MG63 (cell line): ENCODE results near the gene DMD. TPM values are rescaled to one million over a fixed set of nuclear protein-coding genes. Genes with fewer than 3 reads are reported as not detected.

Source experiments
- DNase-seq: peaks from one replicate; pipeline ENCODE4 v3.0.0-alpha.2; 2020
- H3K27me3 ChIP-seq: fragments of 250-450 bp; sonication (Bioruptor Pico); 2 replicates; pipeline ENCODE4 v1.5.1; 2020; ENCODE audit warnings: mild to moderate bottlenecking, moderate library complexity
- H3K36me3 ChIP-seq: fragments of 250-450 bp; sonication (Bioruptor Pico); 2 replicates; pipeline ENCODE4 v1.5.1; 2020; ENCODE audit warnings: mild to moderate bottlenecking, moderate library complexity
- H3K4me3 ChIP-seq: fragments of 250-450 bp; sonication (Bioruptor Pico); 2 replicates; pipeline ENCODE4 v1.5.1; 2020; ENCODE audit warnings: mild to moderate bottlenecking, moderate library complexity
- H3K9me3 ChIP-seq: fragments of 250-450 bp; sonication (Bioruptor Pico); 2 replicates; pipeline ENCODE4 v1.5.1; 2020; ENCODE audit warnings: mild to moderate bottlenecking, moderate library complexity
- total RNA-seq: library from RNA; depleted of rRNA; stranded (reverse); fragments of >200 nt; shearing (Covaris generic); gene quantifications from 2 replicates; pipeline ENCODE4 v1.2.3, GENCODE V29; 2014; ENCODE audit warnings: low replicate concordance

Gene DMD
- total RNA-seq, 1 experiment from 2014 or later: 11.5 TPM

DNA sequence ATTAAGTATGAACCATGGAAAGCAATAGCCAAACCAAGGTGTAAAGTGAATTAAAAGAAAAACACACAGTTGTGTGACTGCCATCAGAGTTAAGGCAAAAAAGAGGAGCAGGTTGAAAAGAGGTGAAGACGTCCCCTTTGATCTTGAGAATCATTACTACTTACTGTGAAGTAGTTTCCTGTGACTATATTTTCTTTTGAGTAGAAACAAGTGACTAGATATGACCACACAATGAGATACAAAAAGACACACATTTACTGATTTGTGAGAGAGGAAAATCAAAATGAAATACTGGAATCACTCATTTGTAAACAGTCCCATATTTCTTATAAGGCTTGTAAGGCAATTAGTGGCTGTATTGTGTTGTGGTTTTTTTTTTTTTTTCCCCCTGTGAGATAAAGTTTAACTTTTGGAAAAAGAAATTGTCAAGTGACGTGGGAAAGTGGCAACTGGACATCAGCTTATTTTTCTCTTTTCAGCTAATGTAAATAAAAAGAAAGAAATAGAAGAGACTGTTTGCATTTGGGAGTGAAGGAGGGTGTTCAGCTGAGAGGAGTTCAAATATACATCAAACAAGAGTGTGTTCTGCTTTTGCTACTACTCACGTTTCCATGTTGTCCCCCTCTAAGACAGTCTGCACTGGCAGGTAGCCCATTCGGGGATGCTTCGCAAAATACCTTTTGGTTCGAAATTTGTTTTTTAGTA, 2033.1 kb downstream of the DMD start:
- Histone ChIP-seq H3K27me3 (no peaks in the 10 kb centered on the region), H3K4me3 (no peak overlapping the region), H3K36me3 (no peaks in the 10 kb centered on the region), H3K9me3 (no peaks in the 10 kb centered on the region)
- no peak for DNase-seq

- DNase-seq: no peak
- no peak overlapping the region for H3K4me3 ChIP-seq
- no peaks in the 10 kb centered on the region for H3K9me3 ChIP-seq
- H3K27me3 ChIP-seq: no peaks in the 10 kb centered on the region
- H3K36me3 ChIP-seq: no peaks in the 10 kb centered on the region
These were observed 2040.6 kb downstream of the DMD start for GRCh38 chrX:31170792-31171191.

GRCh38 chrX:31168551-31168950, 2042.8 kb downstream of the DMD start:
- H3K9me3 ChIP-seq: no peaks in the 10 kb centered on the region
- H3K27me3 ChIP-seq: no peaks in the 10 kb centered on the region
- no peak for DNase-seq
- no peaks in the 10 kb centered on the region for H3K36me3 ChIP-seq
- H3K4me3 ChIP-seq: no peak overlapping the region

DNA sequence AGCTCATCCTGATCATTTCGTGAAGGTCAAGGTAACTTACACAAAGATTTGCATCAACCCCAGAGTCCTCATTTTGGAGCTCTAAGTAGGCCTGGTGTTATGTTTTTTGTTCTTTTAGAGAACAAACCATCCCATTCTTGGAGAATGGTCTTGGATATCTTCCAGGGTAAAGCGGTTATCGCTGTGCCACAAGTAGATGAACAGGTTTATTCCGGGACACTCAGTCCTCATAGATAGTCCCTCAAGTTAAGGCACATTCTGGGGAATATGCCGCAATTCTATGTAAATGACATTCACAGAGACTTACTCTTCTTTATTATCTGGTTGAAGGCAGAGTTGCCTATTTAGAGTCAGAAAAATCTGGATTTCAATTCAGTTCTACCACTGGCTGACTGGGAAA, 2044.5 kb downstream of the DMD start:
- DNase-seq: no peak
- Histone ChIP-seq H3K4me3 (no peak overlapping the region), H3K27me3 (no peaks in the 10 kb centered on the region), H3K9me3 (no peaks in the 10 kb centered on the region), H3K36me3 (no peaks in the 10 kb centered on the region)

- no peaks in the 10 kb centered on the region for H3K36me3 ChIP-seq
- no peak for DNase-seq
These were observed 2044.9 kb downstream of the DMD start for GRCh38 chrX:31166416-31166815.

DNA sequence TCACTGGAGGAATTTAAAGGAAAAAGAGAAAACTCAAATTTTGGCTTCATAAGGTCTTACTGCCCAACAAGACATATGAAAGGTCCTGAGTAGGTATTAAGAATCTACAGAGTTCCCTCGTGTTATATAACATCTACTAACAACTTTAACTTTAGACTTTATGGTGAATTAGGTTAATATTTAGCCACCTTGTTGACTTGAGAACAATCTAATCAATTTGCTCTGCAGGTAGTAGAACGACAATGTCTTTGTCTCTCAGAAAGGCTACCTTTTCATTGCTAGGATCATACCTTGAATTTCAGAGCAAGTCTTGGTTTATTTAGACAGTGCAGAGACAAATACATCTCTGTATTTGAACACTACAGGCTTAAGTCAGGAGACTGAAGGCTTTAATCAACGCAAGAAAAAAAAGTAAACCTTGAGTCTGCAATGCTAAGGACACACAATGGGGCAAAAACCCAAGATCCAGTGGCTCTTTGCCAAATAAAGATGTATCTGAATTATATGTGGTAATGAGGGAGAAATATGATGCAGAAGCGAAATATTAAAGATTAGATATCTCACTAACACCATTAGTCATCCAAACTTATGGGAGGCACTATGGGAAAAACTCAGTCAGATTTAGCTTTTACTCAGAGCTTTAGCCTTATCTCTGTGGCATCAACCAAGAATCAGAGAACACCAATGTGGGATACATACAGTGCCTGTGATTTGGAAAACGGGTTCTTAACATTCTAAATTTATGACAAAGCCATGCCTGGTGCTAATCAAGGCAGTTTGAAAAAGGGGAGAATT, 2045.9 kb downstream of the DMD start:
- no peak overlapping the region for H3K4me3 ChIP-seq
- H3K9me3 ChIP-seq: no peaks in the 10 kb centered on the region
- DNase-seq: no peak
- no peaks in the 10 kb centered on the region for H3K36me3 ChIP-seq
- no peaks in the 10 kb centered on the region for H3K27me3 ChIP-seq

More at GRCh38 chrX:31166416-31166815, 2044.9 kb downstream of the DMD start:
- Histone ChIP-seq H3K27me3 (no peaks in the 10 kb centered on the region), H3K9me3 (no peaks in the 10 kb centered on the region), H3K4me3 (no peak overlapping the region)

DNA sequence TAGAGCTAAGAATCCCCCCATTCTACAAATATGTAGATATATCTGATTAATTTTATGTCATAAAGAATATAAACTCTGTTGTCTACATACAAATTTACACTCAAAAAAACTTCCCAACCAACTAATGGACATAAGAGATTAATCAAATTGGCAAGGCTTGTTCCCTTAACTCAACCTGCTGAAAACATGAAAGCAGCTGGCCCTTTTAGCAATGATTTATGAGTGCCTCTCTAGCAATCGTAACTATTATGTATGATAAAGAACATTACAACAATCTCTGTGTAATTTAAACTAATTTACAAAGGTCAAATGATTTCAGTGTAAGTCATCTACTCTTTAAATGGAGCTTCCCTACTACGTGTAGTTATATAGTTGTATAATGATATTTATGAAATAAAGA, 2056.4 kb downstream of the DMD start:
- H3K9me3 ChIP-seq: no peaks in the 10 kb centered on the region
- no peaks in the 10 kb centered on the region for H3K27me3 ChIP-seq
- DNase-seq: no peak
- no peak overlapping the region for H3K4me3 ChIP-seq
- H3K36me3 ChIP-seq: no peaks in the 10 kb centered on the region

GRCh38 chrX:31153475-31154047, 2057.8 kb downstream of the DMD start:
- no peak for DNase-seq
- Histone ChIP-seq H3K9me3 (no peaks in the 10 kb centered on the region), H3K36me3 (no peaks in the 10 kb centered on the region)

DNA sequence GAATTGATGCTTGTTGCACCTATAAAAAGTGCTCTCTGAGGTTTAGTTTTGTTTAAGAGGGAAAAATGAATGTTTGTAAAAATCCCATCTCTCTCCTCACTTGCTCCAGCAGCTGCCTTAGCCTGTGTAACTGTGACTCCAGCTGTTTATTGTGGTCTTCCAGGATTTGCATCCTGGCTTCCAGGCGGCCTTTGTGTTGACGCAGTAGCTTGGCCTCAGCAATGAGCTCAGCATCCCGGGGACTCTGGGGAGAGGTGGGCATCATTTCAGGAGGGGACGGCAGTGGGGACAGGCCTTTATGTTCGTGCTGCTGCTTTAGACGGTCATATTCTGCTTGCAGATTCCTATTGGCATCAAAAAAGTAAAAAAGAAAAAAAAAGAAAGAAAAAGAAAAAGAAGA, 2064.2 kb downstream of the DMD start:
- DNase-seq: no peak
- no peak overlapping the region for H3K4me3 ChIP-seq

More at GRCh38 chrX:31153475-31154047, 2057.8 kb downstream of the DMD start:
- Histone ChIP-seq H3K4me3 (no peak overlapping the region), H3K27me3 (no peaks in the 10 kb centered on the region)

DNA sequence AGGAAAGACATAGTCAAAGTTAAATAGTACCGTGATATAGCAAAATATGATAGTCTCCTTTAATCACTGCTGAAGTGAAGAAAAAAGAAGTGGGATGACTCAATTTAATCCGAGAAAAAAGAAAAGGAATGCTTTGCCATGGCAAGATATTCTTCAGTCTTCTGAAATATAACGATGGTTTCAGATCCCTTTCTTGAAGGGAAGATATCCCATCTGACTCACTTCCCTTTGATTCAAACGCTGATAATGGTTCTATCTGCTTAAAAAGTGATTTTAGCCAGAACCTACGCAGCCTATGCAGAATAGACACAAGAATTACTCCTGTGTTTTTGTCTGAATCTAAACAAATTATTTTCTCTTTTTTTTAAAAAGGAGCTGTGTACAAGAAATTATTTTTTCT, 2071.4 kb downstream of the DMD start:
- no peaks in the 10 kb centered on the region for H3K9me3 ChIP-seq

More for the DNA sequence above, 2064.2 kb downstream of the DMD start:
- no peaks in the 10 kb centered on the region for H3K36me3 ChIP-seq
- no peaks in the 10 kb centered on the region for H3K9me3 ChIP-seq
- H3K27me3 ChIP-seq: no peaks in the 10 kb centered on the region

DNA sequence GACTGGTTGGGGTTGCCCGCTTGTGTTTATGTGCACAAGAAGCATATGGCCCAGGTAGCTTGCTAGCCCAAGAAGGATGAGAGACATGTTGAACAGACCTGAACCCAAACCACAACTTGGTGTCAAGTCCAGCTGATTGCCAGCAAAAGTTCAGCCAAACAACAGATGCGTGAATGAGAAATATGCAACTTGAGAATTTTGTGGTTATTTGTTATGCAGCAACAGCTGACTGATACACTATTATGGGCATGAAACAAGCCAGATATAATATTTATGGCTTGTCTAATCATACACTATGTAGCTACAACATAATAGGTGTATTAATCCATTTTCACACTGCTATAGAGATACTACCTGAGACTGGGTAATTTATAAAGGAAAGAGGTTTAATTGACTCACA, 2073.2 kb downstream of the DMD start:
- Histone ChIP-seq H3K4me3 (no peak overlapping the region), H3K27me3 (no peaks in the 10 kb centered on the region), H3K9me3 (no peaks in the 10 kb centered on the region), H3K36me3 (no peaks in the 10 kb centered on the region)
- no peak for DNase-seq

More for the DNA sequence above, 2071.4 kb downstream of the DMD start:
- no peak overlapping the region for H3K4me3 ChIP-seq
- H3K36me3 ChIP-seq: no peaks in the 10 kb centered on the region
- no peak for DNase-seq
- H3K27me3 ChIP-seq: no peaks in the 10 kb centered on the region

GRCh38 chrX:31136144-31136611, 2075.2 kb downstream of the DMD start:
- Histone ChIP-seq H3K9me3 (no peaks in the 10 kb centered on the region), H3K4me3 (no peak overlapping the region), H3K36me3 (no peaks in the 10 kb centered on the region), H3K27me3 (no peaks in the 10 kb centered on the region)
- no peak for DNase-seq

DNA sequence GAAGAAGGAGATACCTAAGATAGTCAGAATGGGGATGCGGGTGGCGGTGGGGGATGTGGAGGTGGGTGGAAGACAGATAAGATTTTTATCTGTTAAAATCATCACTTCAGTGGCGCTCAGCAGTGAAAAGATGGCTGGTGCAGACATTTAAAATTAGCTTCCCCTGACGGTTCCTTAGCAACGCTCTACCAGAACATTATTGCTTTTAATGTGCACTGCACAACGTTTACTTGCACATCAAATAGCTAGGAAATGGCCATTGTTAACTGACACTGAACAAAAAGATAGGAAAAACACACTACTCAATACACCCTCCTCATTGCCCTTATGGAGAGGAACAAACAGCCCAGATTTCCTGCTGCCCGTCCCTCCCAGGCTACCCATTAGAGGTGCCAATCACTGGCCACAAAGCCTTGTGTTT, 2078.5 kb downstream of the DMD start:
- Histone ChIP-seq H3K4me3 (no peak overlapping the region), H3K27me3 (no peaks in the 10 kb centered on the region), H3K9me3 (no peaks in the 10 kb centered on the region), H3K36me3 (no peaks in the 10 kb centered on the region)
- no peak for DNase-seq

DNA sequence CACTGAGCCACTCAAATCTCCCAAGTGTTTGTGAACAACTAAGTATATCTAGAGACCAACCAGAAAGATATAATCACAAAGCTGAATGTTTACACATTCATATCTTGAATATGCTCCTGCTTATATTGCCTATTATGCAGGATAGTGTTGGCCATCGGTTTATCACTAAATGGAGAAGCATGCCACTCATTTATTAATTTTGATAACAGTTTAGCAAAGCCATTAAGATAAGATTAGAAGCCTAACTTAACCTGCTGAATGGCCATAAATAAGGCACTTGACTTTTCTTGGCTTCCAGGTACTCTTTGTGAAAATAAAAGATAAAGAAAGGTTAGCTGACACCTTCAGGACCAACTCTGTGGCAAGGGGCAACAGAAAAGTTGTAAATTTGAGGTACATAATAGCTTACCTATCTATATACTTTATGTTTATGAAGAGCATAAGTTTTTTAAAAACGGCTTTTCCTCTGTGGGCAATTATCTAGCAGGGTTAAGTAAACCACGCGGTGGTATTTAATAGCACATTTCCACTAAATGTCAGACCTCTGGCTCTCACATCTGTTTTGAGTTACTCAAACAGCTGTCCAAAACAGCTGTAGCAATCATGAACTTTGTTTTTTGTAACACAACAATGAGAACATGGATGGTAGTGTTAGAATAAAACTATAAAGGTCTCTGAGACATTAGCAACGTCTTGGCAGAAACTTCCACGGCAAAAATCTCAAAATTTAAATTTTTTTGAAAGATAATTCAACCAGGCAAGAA, 2080.7 kb downstream of the DMD start:
- DNase-seq: no peak
- no peaks in the 10 kb centered on the region for H3K9me3 ChIP-seq
- no peak overlapping the region for H3K4me3 ChIP-seq
- no peaks in the 10 kb centered on the region for H3K36me3 ChIP-seq
- H3K27me3 ChIP-seq: no peaks in the 10 kb centered on the region

- Histone ChIP-seq H3K4me3 (no peak overlapping the region), H3K27me3 (no peaks in the 10 kb centered on the region), H3K36me3 (no peaks in the 10 kb centered on the region), H3K9me3 (no peaks in the 10 kb centered on the region)
- DNase-seq: no peak
These were observed 2082.5 kb downstream of the DMD start for GRCh38 chrX:31128855-31129254.

- Histone ChIP-seq H3K36me3 (no peaks in the 10 kb centered on the region), H3K27me3 (no peaks in the 10 kb centered on the region), H3K4me3 (no peak overlapping the region), H3K9me3 (no peaks in the 10 kb centered on the region)
- DNase-seq: no peak
These were observed 2083.6 kb downstream of the DMD start for GRCh38 chrX:31127716-31128115.

GRCh38 chrX:31126205-31126604, 2085.1 kb downstream of the DMD start:
- DNase-seq: peak; percentile 4
- no peak overlapping the region for H3K4me3 ChIP-seq

More at GRCh38 chrX:31126205-31126604, 2085.1 kb downstream of the DMD start:
- Histone ChIP-seq H3K27me3 (no peaks in the 10 kb centered on the region), H3K36me3 (no peaks in the 10 kb centered on the region), H3K9me3 (no peaks in the 10 kb centered on the region)
